Stimulated activated CD4-positive, alpha-beta T cell treated with anti-CD3 and anti-CD28 coated beads, Interleukin-15, amount 100 ng/mL, for 1 hour (primary cell): ENCODE data around the gene CTSW.
"Not testable (repeated sequence)": the region's sequence is repeated elsewhere in the genome, so short reads cannot be mapped to it uniquely, and the experiment has no call there.

Experiments used
- DNase-seq, 2 donors: peaks; one replicate each; pipeline ENCODE4 v3.0.0-alpha.2; 2020; ENCODE audit warnings: low read depth in 1 of 2, low spot score in 1 of 2

The CTSW gene

DNA sequence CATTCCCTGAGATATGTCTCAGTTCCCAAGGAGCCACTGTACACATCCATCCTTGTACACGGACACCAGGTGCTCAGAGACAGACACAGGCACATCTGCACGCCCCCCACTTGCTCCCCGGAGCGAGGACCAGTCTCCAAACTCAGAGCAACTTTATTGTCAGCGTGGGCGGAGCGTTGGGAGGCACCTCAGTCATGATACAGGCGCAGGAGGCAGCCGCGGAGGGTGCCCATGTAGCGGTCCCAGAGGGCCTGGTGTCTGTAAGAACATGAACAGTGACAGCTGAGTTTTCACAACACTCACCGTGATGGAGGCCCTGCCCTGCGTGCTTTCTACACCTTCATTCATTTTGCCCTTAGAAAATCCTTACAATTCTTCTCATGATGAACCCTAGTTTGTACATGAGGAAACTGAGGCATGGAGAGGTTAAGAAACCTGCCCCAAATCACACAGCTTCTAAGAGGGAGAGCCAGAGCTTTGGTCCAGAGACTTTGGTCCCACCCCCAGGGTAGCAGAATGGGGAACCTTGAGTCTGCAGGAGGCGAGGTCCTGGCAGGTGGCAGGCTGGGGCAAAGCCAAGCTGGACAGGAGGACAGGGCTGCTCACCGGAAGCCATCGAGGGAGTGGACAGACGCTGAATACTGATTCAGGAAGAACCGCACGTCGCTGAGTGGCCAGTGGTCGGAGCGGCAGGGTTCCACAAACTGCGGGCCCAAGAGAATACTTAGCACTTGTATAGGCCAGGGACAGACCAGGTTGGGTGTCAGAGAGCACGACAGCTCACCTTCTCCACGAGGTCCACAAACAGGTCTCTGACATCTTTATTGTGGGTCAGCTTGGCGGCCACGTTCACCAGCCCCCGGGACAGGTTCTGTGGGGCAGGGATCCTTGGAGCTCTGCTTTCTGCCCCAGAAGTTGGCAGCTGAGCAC lies 4.4 kb downstream of the CTSW start:
- no peak for DNase-seq

DNA sequence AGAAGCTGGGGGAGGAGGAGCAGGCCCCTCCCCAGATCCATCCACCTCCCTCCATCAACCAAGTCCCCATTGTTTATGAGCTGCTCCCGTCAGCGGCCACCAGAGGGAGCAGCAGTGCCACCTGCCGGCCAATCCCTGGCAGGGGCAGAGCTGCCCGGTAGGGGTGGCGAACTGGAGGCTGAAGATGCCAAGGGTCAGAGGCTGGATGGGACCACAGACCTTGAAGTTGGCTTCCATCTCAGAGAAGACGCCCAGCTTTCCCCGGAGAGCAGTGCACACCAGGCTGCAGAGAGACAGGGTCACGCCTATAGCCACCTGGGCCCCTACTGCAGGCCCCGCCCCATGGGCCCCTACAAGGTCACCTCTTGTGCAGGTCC lies 5.1 kb downstream of the CTSW start:
- peak; percentile 66 to 72 for DNase-seq

DNA sequence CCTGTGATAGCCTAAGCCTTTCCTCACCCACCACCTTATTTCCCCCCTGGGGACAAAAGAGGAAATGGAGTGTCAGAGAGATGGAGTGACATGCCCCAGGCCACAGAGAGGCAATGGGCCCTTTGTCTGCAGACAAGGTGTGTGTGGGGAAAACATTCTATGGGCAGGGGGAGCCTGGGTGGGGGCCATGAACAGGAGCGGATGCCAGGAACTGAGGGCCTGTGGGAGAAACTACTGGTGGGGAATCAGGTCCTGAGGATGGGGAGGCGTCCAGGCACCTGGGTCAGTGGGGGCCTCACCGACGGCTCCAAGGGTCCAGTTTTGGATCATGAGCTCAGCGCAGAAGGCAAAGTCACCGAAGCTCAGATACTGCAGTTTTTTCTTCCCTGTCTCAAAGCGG lies 5.6 kb downstream of the CTSW start:
- no peak for DNase-seq

DNA sequence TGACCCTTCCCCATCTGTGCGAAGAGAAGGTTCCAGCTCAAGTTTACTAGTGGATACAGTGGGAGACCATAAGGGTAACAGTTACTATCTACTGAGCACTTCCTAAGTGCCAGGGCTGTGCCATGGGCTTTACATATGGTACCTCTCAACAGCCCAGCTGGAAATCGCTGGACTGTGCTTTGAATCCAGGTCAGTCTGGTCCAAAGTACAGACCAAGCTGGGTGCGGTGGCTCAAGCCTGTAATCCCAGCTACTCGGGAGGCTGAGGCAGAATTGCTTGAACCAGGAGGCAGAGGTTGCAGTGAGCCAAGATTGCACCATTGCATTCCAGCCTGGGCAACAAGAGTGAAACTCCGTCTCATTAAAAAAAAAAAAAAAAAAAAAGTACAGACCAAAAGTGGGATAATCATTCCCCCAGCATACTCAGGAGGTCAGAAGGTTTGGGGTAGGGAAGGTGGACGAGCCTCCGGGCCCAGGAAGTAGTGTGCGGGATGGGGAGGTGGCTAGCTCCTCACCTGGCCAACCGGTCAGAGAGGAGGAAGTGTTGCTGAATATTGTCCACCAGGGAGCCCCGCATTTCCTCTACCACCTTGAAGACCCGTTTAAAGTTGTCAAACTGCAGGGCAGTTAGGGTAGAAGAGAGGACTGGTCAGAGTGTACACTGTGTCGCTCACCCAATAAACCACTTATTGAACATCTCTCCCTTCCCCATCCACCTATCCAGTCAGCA lies 6.3 kb downstream of the CTSW start:
- no peak for DNase-seq

DNA sequence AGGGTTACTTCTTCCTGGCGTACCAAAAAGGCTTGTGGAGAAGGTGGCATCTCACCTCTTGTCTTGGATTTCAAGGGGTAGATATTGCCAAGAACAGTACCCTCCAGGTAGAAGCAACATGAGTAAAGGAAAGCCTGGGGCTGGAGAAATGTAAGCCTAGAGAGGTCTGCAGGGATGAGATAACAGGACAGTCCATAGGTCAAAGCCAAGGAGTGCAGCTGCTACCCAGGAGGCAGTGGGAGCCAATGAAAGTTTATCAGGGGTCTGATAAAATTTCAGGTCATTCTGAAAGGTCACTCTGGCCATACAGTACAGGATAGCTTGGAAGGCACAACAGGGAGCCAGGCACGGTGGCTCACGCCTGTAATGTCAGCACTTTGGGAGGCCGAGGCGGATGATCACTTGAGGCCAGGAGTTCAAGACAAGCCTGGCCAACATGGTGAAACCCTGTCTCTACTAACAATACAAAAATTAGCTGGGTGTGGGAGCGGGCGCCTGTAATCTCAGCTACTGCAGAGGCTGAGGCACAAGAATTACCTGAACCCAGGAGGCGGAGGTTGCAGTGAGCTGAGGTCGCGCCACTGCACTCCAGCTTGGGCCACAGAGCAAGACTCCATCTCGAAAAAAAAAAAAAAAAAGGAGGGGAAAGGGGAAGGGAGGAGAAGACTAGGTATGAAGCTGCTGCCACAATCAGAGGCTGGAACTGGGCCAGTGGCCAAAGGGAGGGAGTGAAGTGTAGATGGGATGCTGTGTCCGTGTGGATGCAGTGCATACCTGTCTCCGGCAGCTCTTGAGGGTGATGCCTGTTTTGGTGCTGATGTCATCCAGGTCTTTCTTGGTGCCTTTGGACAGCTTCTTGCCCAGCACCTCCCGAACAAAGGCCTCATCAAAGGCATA lies 7.4 kb downstream of the CTSW start:
- DNase-seq: no peak

DNA sequence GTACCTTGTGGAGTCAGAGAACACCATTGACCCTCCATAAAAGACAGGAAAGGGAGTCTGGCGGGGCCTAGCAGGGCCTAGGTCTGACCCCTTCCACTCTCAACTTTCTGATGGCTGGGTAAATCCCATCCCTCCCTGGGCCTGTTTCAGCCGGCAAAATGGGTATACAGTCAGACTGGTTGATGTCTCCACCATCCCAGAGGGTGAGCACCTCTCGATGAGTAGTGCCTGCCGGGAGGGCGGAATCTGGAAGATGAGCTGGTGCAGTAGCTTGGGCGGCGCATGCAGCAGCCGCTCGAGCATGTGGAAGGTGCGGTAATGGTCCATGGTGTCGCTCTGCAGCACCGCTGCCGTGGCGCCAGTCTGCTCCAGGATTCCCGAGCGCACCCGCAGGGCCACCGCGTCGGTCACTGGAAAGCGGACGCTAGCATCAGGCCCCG lies 8.1 kb downstream of the CTSW start:
- no peak for DNase-seq

DNA sequence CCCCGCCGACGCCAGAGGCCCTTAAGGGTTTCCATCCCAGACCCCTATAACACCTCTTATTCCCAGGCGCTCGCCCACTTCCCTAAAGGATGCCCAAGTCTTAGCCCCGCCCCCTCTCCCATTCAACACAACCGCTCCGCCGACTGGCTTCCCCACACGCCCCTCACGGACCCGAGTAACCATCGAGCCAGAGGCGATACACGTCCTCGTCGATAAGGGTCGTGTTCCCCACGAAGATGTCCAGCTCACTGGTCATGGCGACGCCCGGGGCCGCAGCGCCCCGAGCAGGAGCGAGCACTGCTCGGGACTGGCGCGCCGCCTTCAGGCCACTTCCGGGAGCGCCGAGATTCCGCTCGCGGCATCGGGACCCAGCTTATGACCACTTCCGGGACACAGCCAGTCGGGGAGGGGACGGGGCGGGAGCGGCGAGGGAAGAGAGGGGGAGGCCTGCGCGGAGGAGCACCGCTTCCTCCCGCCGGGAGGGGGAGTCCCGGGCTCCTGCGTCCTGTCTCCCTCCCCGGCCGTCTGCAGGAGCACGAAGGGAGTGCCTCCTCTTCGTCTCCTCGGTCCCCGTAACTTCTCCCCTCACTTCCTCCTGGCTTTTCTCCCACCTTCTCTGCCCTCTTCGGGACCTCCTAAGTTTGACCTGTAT lies 8.7 kb downstream of the CTSW start, which contains the start of gene FIBP:
TSS of gene FIBP (minus strand) at position 309 of the 652 bp plus-strand sequence. CDS start at position 256, 53 bp downstream.
- DNase-seq: peak; percentile 91 to 93

DNA sequence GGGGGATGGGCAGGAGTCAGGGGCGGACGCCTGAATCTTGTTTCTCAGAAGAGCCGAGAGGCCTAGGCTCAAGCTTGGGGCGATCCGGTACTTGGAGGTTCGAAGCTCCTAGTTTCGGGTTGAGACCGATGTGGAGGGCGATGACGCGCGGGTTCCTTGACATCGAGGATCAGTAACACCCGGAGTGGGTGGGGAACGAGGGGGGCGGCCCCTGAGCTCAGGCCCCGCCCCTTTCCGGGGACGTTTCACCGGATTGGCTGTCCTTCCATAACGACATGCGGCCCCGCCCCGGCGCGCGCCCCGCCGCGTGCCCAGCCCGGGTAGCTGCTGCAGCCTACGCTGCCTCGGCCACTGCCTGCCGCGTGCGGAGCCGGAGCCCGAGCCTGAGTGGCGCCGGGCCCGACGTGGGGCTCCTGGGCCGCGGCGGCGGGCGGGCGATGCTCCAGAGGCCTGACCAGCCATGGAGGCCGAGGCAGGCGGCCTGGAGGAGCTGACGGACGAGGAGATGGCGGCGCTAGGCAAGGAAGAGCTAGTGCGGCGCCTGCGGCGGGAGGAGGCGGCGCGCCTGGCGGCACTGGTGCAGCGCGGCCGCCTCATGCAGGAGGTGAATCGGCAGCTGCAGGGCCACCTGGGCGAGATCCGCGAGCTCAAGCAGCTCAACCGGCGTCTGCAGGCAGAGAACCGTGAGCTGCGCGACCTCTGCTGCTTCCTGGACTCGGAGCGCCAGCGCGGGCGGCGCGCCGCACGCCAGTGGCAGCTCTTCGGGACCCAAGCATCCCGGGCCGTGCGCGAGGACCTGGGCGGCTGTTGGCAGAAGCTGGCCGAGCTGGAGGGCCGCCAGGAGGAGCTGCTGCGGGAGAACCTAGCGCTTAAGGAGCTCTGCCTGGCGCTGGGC lies 10.9 kb downstream of the CTSW start, which contains the start of gene CCDC85B:
TSS of gene CCDC85B (plus strand) at position 350 of the 895 bp plus-strand sequence. CDS start at position 461, 111 bp downstream.
- DNase-seq: peak; percentile 98 to 99

DNA sequence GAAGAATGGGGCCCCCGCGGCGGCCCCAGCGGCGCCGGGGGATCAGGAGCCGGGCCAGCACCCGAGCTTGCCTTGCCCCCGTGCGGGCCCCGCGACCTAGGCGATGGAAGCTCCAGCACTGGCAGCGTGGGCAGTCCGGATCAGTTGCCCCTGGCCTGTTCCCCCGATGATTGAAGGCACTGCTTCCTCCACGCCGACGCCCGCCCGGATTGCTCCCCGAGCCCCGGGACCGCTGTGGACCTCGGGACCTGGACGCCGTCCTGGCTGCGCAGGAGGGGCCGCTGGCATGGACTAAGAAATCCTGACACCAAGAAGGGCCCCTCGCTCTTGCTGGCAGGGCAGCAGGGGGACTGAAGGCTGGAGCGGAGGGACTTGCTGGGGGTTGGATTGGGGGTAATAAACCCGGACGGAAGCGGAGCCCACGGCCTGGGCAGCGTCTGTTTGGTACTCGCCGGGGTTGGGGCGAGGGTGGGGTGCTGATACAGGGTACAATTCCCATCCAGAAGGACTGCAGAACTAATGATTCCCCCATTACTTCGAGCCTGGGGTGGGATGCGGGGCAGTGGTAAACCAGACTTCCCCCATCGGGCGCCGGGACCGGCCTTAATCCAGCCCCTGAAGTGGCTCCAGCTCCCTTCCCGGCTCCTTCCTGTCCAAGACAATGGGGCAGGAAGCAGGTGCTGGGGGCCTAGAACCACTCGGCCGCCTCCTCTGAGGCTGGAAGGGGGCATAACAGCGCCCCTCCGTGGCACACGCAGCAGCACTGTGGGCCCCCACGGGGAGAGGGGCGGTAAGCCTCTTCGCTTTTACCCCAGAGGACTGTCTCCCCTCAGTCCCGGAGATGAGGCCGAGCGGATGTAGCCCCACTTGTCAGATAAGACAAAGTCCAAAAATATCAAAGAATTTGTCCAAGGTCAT lies 11.8 kb downstream of the CTSW start:
- DNase-seq: peak in 1 of 2 donors; percentile 55

DNA sequence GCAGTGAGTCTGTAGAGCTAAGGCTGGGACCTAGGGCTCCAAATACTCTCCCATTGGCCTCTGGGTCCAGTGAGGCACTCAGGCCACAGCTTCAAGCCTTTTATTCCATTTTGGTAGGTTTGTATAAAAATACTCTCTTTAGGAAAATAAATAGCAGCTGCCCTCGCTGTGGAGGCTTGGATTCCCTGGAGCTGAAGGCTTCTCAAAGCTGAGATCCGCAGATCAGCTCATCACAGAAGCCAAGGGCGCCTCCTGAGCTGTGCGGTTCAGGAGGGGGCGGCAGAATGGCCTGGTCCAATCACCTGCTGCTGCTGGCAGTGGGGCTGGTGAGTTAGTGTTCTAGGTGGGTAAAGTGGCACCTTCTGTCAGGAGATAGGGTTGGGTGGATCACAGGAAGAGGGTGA lies 12.5 kb downstream of the CTSW start:
- not testable (repeated sequence) for DNase-seq

DNA sequence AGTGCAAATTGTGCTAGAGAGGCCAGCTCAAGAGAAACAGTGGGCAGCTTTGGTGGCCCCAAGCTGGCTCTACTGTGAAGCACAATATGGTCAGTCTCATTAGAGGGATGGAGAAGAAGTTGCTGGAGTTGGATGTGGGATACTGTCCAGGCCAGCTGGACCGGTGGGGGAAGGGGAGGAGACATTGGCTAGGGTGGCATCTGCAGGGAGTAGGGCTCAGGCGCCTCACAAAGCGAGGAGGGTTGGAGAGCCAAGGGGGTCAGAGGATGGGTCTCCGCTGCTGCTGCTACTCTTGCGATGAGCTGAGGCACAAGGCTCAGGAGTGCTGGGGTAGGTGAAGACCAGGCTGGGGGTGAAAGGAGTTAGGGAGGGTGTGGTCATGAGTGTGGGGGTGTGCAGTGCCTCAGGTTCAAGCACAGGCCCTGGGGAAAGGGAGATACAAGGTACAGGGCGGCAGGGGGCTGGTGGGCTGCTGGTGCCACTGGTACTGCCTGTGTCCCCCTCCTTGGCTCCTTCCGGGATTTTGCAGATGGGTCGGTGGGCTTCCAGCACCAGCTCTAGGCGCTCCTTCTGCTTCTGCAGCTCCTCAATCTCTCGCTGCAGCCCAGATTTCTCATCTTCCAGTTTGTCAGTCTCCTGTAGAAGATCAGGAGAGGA lies 13.2 kb downstream of the CTSW start:
- no peak for DNase-seq

DNA sequence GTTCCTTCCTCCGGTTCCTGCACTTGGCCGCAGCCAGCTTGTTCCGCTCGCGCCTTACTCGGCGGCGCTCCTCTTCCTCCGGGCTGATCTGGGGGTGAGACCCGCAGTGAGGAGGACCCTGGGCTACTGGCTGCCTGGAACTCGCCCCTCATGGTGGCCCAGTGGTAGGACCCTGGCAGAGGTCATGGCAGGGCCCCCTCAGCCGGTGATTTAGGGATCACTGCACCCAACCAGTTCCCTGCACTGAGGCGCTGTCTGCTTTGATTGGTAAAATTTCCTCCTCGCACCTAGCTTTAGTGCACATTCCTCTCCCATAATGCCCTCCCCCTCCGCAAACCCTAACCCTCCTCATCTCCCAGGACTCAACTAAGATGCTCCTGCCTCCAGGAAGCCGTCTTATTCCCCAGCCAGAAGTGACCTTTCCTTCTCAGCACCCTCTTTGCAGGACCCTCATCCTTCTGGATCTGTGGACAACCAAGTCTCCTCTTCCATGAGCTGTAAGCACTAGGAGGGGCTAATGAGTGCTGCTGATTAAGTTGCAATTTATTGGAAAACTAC lies 14.5 kb downstream of the CTSW start:
- DNase-seq: no peak

DNA sequence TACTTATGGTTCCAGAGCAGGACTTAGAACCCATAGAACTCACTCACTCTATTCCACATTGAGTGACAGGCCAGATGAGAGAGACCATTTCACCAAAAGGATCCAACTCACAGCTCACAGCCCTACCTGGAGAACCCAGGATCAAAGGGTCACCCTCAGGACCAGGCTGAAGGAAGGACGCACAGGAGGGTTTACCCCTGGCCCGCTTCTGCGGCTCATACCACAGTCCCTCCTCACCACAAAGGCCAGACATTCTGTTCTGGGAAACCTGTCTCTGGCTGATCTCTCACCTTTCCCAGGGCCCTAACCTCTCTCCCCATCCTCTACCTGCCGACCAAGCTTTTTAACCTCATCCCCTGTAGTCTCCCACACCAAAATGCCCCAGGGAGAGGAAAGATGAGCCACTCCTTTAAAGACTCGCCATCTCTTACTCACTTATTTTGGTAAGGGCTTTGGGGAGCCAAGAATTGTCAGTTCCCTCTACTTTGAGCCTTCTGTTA lies 15.9 kb downstream of the CTSW start:
- DNase-seq: no peak

DNA sequence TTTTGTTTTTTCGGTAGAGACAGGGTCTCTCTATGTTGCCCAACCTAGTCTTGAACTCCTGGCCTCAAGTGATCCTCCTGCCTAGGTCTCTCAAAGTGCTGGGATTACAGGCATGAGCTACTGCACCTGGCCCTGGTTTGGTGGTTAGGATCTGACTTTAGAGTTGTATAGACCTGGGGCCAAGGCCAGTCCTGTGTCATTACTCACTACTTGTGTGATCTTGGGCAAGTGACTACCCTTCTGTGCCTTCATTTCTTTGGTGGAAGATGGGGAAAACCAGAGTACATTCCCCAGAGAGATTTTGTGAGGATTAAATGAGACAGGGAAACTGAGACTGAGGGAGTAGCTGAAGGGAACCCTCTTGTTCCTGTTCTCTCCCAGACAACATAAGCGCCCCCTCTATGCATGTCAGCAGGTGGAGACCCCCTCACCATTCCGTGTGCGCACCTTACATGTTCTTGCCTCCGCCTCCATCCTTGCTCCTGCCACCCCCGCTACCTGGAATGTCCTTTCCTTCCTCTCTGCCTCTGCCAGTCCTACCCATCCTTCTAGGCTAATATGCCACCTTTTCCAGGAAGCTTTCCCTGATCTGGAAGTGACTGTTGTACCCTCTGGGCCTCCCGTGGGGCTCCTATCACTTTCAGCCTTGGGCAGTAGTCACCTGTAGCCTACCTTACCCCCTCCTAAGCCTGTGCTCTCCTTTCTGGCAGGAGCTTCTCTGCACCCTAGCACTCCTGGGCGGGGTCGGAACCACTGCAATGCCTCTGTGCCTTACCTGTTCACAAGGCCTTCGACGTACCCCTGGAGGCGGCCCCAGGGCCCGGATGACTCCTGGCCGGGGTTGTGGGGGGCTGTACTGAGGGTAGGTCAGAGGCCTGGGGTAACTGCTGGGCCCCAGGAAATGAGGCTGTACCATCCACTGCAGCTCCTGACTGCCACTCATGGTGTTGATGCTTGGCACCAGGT lies 16.7 kb downstream of the CTSW start:
- DNase-seq: no peak

DNA sequence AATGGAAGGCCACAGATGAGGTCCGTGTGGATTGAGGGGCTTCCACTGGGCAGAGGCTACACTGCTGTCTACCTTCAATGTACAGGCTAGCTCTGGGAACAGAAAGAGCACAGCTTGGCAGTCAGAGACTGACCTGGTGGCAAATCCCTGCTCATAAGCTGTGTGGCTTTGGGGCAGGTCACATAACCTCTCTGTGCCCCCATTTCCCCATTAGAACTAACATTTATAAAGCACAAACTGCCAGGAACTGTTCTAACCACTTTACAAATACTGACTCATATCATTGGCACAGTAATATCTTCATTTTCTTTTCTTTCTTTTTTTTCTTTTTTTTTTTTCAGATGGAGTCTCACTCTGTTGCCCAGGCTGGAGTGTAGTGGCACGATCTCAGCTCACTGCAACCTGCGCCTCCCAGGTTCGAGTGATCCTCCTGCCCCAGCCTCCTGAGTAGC lies 17.4 kb downstream of the CTSW start:
- DNase-seq: no peak
